H9 (cell line): ENCODE measurements around the gene NDST1. TPM values are rescaled to one million over a fixed set of nuclear protein-coding genes. Genes with fewer than 3 reads are reported as not detected.

ENCODE experiments used
- DNase-seq: peaks from one replicate; pipeline ENCODE4 v3.0.0-alpha.2; 2017
- H2AFZ ChIP-seq: one replicate; pipeline ENCODE4 v1.6.1; 2013; ENCODE audit warnings: mild to moderate bottlenecking, low read length, control low read depth, moderate library complexity
- H2AK5ac ChIP-seq: 2 replicates; pipeline ENCODE4 v1.6.1; 2013; ENCODE audit warnings: low read length, control low read depth, mixed read lengths; ENCODE audit not compliant: insufficient read length
- H2BK120ac ChIP-seq: one replicate; pipeline ENCODE4 v1.6.1; 2013; ENCODE audit warnings: low read depth, mild to moderate bottlenecking, low read length, control low read depth, inconsistent platforms; ENCODE audit not compliant: poor library complexity, severe bottlenecking
- H2BK12ac ChIP-seq: 2 replicates; pipeline ENCODE4 v1.6.1; 2013; ENCODE audit warnings: low read length, control low read depth, mixed read lengths, low read depth; ENCODE audit not compliant: insufficient read length
- H2BK15ac ChIP-seq: 2 replicates; pipeline ENCODE4 v1.6.1; 2013; ENCODE audit warnings: low read depth, low read length, control low read depth
- H2BK20ac ChIP-seq: one replicate; pipeline ENCODE4 v1.6.1; 2013; ENCODE audit warnings: low read depth, mild to moderate bottlenecking, low read length, control low read depth, inconsistent platforms; ENCODE audit not compliant: poor library complexity, severe bottlenecking
- H2BK5ac ChIP-seq: 2 replicates; pipeline ENCODE4 v1.6.1; 2013; ENCODE audit warnings: low read length, control low read depth, mixed read lengths; ENCODE audit not compliant: insufficient read length
- H3K14ac ChIP-seq: 2 replicates; pipeline ENCODE4 v1.6.1; 2013; ENCODE audit warnings: low read length, control low read depth; ENCODE audit not compliant: insufficient read depth
- H3K18ac ChIP-seq: 2 replicates; pipeline ENCODE4 v1.6.1; 2013; ENCODE audit warnings: low read depth, mild to moderate bottlenecking, mixed read lengths, low read length, control low read depth; ENCODE audit not compliant: insufficient read length
- H3K23ac ChIP-seq: 2 replicates; pipeline ENCODE4 v1.6.1; 2013; ENCODE audit warnings: low read length, control low read depth, mixed read lengths, low read depth; ENCODE audit not compliant: insufficient read length
- H3K23me2 ChIP-seq: 2 replicates; pipeline ENCODE4 v1.6.1; 2013; ENCODE audit warnings: low read depth, mild to moderate bottlenecking, mixed read lengths, low read length, control low read depth; ENCODE audit not compliant: insufficient read length, poor library complexity, severe bottlenecking
- H3K27ac ChIP-seq: 2 replicates; pipeline ENCODE4 v1.5.1; 2013; ENCODE audit warnings: low read length, control low read depth, mixed read lengths, low read depth; ENCODE audit not compliant: insufficient read length
- H3K27me3 ChIP-seq: 2 replicates; pipeline ENCODE4 v1.6.1; 2013; ENCODE audit warnings: low read length, control low read depth, inconsistent platforms; ENCODE audit not compliant: insufficient read depth
- H3K4ac ChIP-seq: 2 replicates; pipeline ENCODE4 v1.6.1; 2013; ENCODE audit warnings: low read depth, mild to moderate bottlenecking, control low read depth, inconsistent platforms, low read length, moderate library complexity
- H3K4me1 ChIP-seq: 2 replicates; pipeline ENCODE4 v1.6.1; 2013; ENCODE audit warnings: low read length, control low read depth, inconsistent platforms; ENCODE audit not compliant: insufficient read depth
- H3K4me2 ChIP-seq: 2 replicates; pipeline ENCODE4 v1.6.1; 2013; ENCODE audit warnings: low read length, control low read depth, mixed read lengths; ENCODE audit not compliant: insufficient read length, insufficient read depth
- H3K56ac ChIP-seq: 2 replicates; pipeline ENCODE4 v1.6.1; 2013; ENCODE audit warnings: low read depth, mild to moderate bottlenecking, mixed read lengths, low read length, control low read depth; ENCODE audit not compliant: insufficient read length
- H3K79me1 ChIP-seq: 2 replicates; pipeline ENCODE4 v1.6.1; 2013; ENCODE audit warnings: low read depth, mild to moderate bottlenecking, moderate library complexity, low read length, control low read depth, inconsistent platforms; ENCODE audit not compliant: insufficient read depth, poor library complexity, severe bottlenecking
- H3K79me2 ChIP-seq: 2 replicates; pipeline ENCODE4 v1.6.1; 2013; ENCODE audit warnings: low read length, control low read depth, inconsistent platforms; ENCODE audit not compliant: insufficient read depth
- H3K9ac ChIP-seq: 2 replicates; pipeline ENCODE4 v1.6.1; 2013; ENCODE audit warnings: low read length, control low read depth, mixed read lengths; ENCODE audit not compliant: insufficient read length; ENCODE audit errors: extremely low read depth
- H3K9me3 ChIP-seq: one replicate; pipeline ENCODE4 v1.6.1; 2013; ENCODE audit warnings: low read depth, low read length, inconsistent platforms; ENCODE audit not compliant: control insufficient read depth
- H3T11ph ChIP-seq: one replicate; pipeline ENCODE4 v1.6.1; 2013; ENCODE audit warnings: mild to moderate bottlenecking, low read length, control low read depth, inconsistent platforms
- H4K20me1 ChIP-seq: one replicate; pipeline ENCODE4 v1.6.1; 2013; ENCODE audit not compliant: control insufficient read depth, insufficient read length, insufficient read depth
- H4K5ac ChIP-seq: 2 replicates; pipeline ENCODE4 v1.6.1; 2013; ENCODE audit warnings: low read depth, mild to moderate bottlenecking, mixed read lengths, low read length, control low read depth; ENCODE audit not compliant: insufficient read length
- H4K8ac ChIP-seq: replicated peaks from 2 replicates; pipeline ENCODE4 v1.6.1; 2013; ENCODE audit warnings: low read length, control low read depth, mixed read lengths, low read depth; ENCODE audit not compliant: insufficient read length
- H4K91ac ChIP-seq: 2 replicates; pipeline ENCODE4 v1.6.1; 2013; ENCODE audit warnings: low read depth, mild to moderate bottlenecking, moderate library complexity, mixed read lengths, low read length, control low read depth; ENCODE audit not compliant: insufficient read length
- H3K27ac Mint-ChIP-seq, 3 experiments: 2 replicates in 2 of 3; 3 replicates in 1 of 3; pipeline ENCODE4 v1.8.0; 2020 to 2021; ENCODE audit warnings: mixed read lengths in 3 of 3, mild to moderate bottlenecking in 1 of 3, moderate library complexity in 1 of 3
- H3K27me3 Mint-ChIP-seq: 2 replicates; pipeline ENCODE4 v1.8.0; 2021; ENCODE audit warnings: low read depth, mild to moderate bottlenecking, moderate library complexity, mixed read lengths
- H3K36me3 Mint-ChIP-seq, 3 experiments: 2 replicates in 2 of 3; 3 replicates in 1 of 3; pipeline ENCODE4 v1.8.0; 2020 to 2021; ENCODE audit warnings: low read depth in 3 of 3, mixed read lengths in 3 of 3; ENCODE audit not compliant: insufficient read depth in 1 of 3
- H3K4me1 Mint-ChIP-seq, 2 experiments: 2 replicates each; pipeline ENCODE4 v1.8.0; 2020; ENCODE audit warnings: mixed read lengths in 2 of 2
- H3K4me3 Mint-ChIP-seq, 2 experiments: 2 replicates in 1 of 2; 3 replicates in 1 of 2; pipeline ENCODE4 v1.8.0; 2020 to 2021; ENCODE audit warnings: mild to moderate bottlenecking in 2 of 2, mixed read lengths in 2 of 2, moderate library complexity in 1 of 2
- H3K9me3 Mint-ChIP-seq, 2 experiments: 2 replicates in 1 of 2; 3 replicates in 1 of 2; pipeline ENCODE4 v1.8.0; 2020; ENCODE audit warnings: mild to moderate bottlenecking in 2 of 2, mixed read lengths in 2 of 2, moderate library complexity in 1 of 2
- CTCF ChIP-seq: fragments of 200-600 bp; sonication (generic); conservative IDR thresholded peaks from 3 replicates; pipeline ENCODE4 v1.8.0; 2021; ENCODE audit warnings: antibody characterized with exemption, mild to moderate bottlenecking
- WGBS: extraction: QIAGEN DNeasy Blood & Tissue Kit; methylation state at CpG from one replicate; pipeline ENCODE4 v1.1.7; 2013; ENCODE audit warnings: missing lambda C conversion rate, low lambda C conversion rate, mixed read lengths; ENCODE audit not compliant: insufficient read length; ENCODE audit errors: extremely low coverage; 5-methylcytosine and 5-hydroxymethylcytosine counted together
- total RNA-seq: library from RNA; stranded (reverse); gene quantifications from 2 replicates; pipeline ENCODE4 v1.2.1, GENCODE V29; 2021

The NDST1 gene
- total RNA-seq, 1 experiment from 2014 or later, result 65.5 TPM

- H3K14ac ChIP-seq, result no peak overlapping the region
- H3K9ac ChIP-seq, result no peak overlapping the region
- no peak overlapping the region for H3K27ac ChIP-seq
- no peak overlapping the region for H2AK5ac ChIP-seq
- no peak overlapping the region for H2BK120ac ChIP-seq
- no peak overlapping the region for H2AFZ ChIP-seq
- H3K79me2 ChIP-seq, result no peaks in the 10 kb centered on the region
- peaks cover 13 to 14% of the 10 kb centered on the region in 2 experiments for H3K4me1 Mint-ChIP-seq
- H3K56ac ChIP-seq, result no peak overlapping the region
- no peak overlapping the region for H3K4me3 Mint-ChIP-seq
- H2BK15ac ChIP-seq, result no peak overlapping the region
- no peaks in the 10 kb centered on the region for H3K4me1 ChIP-seq
- no peaks in the 10 kb centered on the region for H3K9me3 ChIP-seq
- H4K5ac ChIP-seq, result no peak overlapping the region
- no peak overlapping the region for H3T11ph ChIP-seq
- H3K18ac ChIP-seq, result no peak overlapping the region
- H4K91ac ChIP-seq, result no peak overlapping the region
- no peak overlapping the region for H4K8ac ChIP-seq
- DNase-seq, result no peak
- no peaks in the 10 kb centered on the region for H3K27me3 ChIP-seq
- H3K9me3 Mint-ChIP-seq, result no peaks in the 10 kb centered on the region; a peak in 1 of 5 replicates
- H2BK20ac ChIP-seq, result no peak overlapping the region
- H3K4ac ChIP-seq, result no peak overlapping the region
- H3K23me2 ChIP-seq, result no peaks in the 10 kb centered on the region
- no peaks in the 10 kb centered on the region for H3K79me1 ChIP-seq
- no peak overlapping the region for H2BK12ac ChIP-seq
- no CpG with 5 or more reads among the region's 2 CpGs for WGBS
- peaks cover 0 to 14% (median 12%) of the 10 kb centered on the region in 3 experiments; a peak in 5 of 7 replicates for H3K36me3 Mint-ChIP-seq
- H3K23ac ChIP-seq, result no peak overlapping the region
- no peaks in the 10 kb centered on the region; the same call in 1 of the 2 replicates for H3K27me3 Mint-ChIP-seq
- no peak for TF ChIP-seq CTCF
- H3K4me2 ChIP-seq, result no peak overlapping the region
- peak overlapping the region in 1 of 3 experiments; percentile 67; a peak in 1 of 7 replicates for H3K27ac Mint-ChIP-seq
- no peak overlapping the region for H2BK5ac ChIP-seq
- no peaks in the 10 kb centered on the region for H4K20me1 ChIP-seq
These were observed 51.2 kb downstream of the NDST1 start for GRCh38 chr5:150559088-150559487.
